Skeletal muscle satellite cell (primary cell): ENCODE results near the gene GJB3. TPM values are rescaled to one million over a fixed set of nuclear protein-coding genes. Genes with fewer than 3 reads are reported as not detected.
"Not testable (repeated sequence)": the region's sequence is repeated elsewhere in the genome, so short reads cannot be mapped to it uniquely, and the experiment has no call there.

Experiments used
- H3K27me3 ChIP-seq: 2 replicates; pipeline ENCODE4 v1.7.0; 2013; ENCODE audit warnings: low read length; ENCODE audit not compliant: control insufficient read depth, insufficient read depth
- H3K36me3 ChIP-seq: 2 replicates; pipeline ENCODE4 v1.7.0; 2013; ENCODE audit warnings: mild to moderate bottlenecking, control low read depth, low read length; ENCODE audit not compliant: insufficient read depth
- H3K4me1 ChIP-seq: 2 replicates; pipeline ENCODE4 v1.7.0; 2013; ENCODE audit warnings: low read length; ENCODE audit not compliant: control insufficient read depth, insufficient read depth
- H3K4me2 ChIP-seq: 2 replicates; pipeline ENCODE4 v1.7.0; 2013; ENCODE audit warnings: mild to moderate bottlenecking, low read length
- H3K4me3 ChIP-seq: 2 replicates; pipeline ENCODE4 v1.7.0; 2013; ENCODE audit warnings: low read length
- H3K9ac ChIP-seq: 2 replicates; pipeline ENCODE4 v1.7.0; 2013; ENCODE audit warnings: mild to moderate bottlenecking, low read depth, low read length, moderate library complexity
- H3K9me3 ChIP-seq: replicated peaks from 2 replicates; pipeline ENCODE4 v1.7.0; 2013; ENCODE audit warnings: mild to moderate bottlenecking, control low read depth, low read length
- total RNA-seq: library from RNA; depleted of rRNA; stranded (reverse); fragments of >200 nt; gene quantifications from 2 replicates; pipeline ENCODE4 v1.2.3, GENCODE V29; 2012; rRNA removed

The GJB3 gene
- not detected in 2 replicates for total RNA-seq

DNA sequence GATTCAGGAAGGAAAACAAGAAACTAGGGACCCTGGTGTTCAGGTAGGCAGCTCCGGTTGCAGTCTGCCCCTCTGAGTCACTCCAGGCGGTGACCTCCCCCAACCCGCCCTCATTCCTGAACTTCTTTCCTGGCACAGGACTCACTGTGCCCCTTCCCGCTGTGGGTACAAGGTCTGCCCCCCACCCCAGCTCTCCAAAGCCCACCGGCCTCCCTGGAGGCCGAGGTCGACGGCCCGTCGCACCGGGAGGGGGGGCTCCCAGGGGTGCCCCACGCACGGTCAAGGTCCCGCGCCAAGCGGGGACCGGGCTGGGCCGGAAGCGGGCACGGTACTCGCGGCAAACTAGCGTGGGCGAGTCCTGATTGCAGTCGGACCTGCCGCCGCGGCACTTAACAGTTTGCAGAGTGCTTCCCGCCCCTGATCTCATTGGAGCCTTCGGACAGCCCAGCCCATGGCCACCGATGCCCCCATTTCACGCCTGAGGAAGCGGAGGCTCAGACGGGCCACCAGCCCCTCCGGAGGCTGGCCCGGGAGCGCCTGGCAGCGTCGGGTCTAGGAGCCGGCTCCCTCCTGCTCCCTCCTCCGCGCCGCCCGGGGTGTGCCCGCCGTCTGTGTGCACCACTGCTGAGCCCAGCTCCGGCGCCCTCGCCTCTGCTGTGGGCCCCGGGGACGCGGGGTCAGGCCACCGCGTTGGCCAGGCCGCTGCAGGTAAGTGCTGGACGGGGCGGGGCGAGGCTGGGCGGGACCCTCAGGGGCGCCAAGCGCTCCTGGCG lies at the start of gene GJB3:
GJB3 (plus strand) TSS at position 144 of the 773 bp plus-strand sequence. CDS start 3,549 bp downstream, outside the sequence.
- no peaks in the 10 kb centered on the region for H3K36me3 ChIP-seq
- peaks cover 49% of the 10 kb centered on the region for H3K27me3 ChIP-seq
- no peak within 1 kb of the TSS for H3K9ac ChIP-seq
- peak within 1 kb of the TSS; percentile 57 for H3K4me3 ChIP-seq
- peaks cover 17% of the 10 kb centered on the region for H3K4me1 ChIP-seq
- peak within 1 kb of the TSS; percentile 74 for H3K4me2 ChIP-seq
- no peaks in the 10 kb centered on the region for H3K9me3 ChIP-seq

DNA sequence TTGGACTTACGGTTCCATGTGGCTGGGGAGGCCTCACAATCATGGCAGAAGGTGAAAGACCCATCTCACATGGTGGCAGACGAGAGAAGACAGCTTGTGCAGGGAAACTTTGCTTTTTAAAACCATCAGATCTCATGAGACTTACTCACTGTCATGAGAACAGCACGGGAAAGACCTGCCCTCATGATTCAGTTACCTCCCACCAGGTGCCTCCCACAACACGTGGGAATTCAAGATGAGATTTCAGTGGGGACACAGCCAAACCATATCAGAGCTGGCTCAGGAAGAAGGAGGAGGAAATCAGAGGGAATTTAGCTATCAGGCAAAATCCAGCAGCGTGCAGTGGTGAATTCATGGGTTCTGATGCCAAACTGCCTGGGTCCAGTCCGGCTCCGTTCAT lies 48.2 kb upstream of the GJB3 start:
- not testable (repeated sequence) for H3K4me1 ChIP-seq, H3K27me3 ChIP-seq, H3K9me3 ChIP-seq, H3K4me3 ChIP-seq, H3K36me3 ChIP-seq, H3K9ac ChIP-seq, H3K4me2 ChIP-seq

GRCh38 chr1:34736692-34737091 lies 44.3 kb upstream of the GJB3 start:
- Histone ChIP-seq H3K4me1 (no peaks in the 10 kb centered on the region), H3K27me3 (peaks cover 8% of the 10 kb centered on the region), H3K4me2 (no peak overlapping the region), H3K36me3 (no peaks in the 10 kb centered on the region), H3K4me3 (no peak overlapping the region), H3K9ac (no peak overlapping the region), H3K9me3 (no peaks in the 10 kb centered on the region)

GRCh38 chr1:34737236-34737635 lies 43.8 kb upstream of the GJB3 start:
- H3K4me3 ChIP-seq = not testable (repeated sequence)
- H3K27me3 ChIP-seq = peaks cover 10% of the 10 kb centered on the region

DNA sequence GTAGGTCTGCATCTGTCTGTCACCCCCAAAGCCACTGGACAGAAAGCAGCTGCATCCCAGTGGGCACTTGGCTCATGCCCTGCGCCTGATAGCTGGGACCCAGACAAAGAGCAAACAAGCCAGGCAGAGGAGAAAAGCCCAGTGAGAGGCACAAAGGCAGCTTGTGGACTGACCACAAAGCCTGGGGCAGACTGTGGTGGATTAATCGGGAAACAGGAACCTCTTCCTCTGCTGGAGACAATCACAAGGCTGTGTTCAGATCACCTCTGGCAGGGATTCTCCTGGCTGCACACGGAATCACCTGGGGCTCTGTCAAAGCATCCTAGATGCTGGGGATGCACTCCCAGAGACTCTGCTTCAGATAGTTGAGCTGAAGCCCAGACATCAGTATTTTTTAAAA lies 41.4 kb upstream of the GJB3 start:
- Histone ChIP-seq H3K4me3 (no peak overlapping the region), H3K36me3 (no peaks in the 10 kb centered on the region), H3K4me1 (no peaks in the 10 kb centered on the region), H3K27me3 (peaks cover 11% of the 10 kb centered on the region), H3K9me3 (no peaks in the 10 kb centered on the region), H3K9ac (no peak overlapping the region), H3K4me2 (no peak overlapping the region)

More at GRCh38 chr1:34737236-34737635, 43.8 kb upstream of the GJB3 start:
- not testable (repeated sequence) for H3K4me2 ChIP-seq, H3K36me3 ChIP-seq, H3K9ac ChIP-seq, H3K9me3 ChIP-seq, H3K4me1 ChIP-seq

DNA sequence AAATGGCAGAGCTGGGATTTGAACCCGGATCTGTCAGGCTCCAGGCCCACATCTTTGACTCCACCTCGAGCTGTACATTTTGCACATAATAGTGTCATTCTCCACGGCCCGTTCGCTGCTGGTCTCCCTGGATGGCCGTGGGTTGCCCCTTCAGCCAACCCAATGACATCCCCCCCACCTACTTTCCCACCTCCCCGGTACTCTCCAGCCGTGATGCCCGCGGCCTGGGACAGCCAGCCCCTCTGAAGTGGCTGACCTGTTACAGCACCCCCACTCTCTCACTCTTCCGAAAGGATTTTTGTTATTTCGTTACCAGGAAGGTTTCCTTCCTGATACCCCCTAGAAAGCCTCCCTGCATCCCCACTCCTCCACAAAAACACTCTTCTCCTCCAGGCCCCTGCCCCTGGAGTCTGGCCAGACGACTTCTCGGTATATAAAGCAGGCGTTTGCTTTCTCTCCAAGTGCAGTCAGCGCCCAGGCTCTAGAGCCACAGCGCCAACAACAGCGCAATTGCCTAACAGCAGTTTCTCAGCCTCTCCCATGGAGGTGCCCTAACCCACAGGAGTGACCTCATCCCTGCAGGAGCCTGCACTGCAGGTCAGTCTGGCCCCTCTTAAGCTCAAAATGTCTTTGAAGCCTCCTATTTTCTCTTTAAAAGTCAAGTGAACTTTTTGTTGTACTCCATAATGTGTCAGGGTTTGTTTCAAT lies 40.7 kb upstream of the GJB3 start:
- H3K9me3 ChIP-seq = no peaks in the 10 kb centered on the region
- no peak overlapping the region for H3K4me3 ChIP-seq
- no peak overlapping the region for H3K4me2 ChIP-seq
- no peaks in the 10 kb centered on the region for H3K36me3 ChIP-seq
- H3K9ac ChIP-seq = no peak overlapping the region
- H3K27me3 ChIP-seq = peaks cover 16% of the 10 kb centered on the region
- H3K4me1 ChIP-seq = no peaks in the 10 kb centered on the region

GRCh38 chr1:34742667-34743270 lies 38.2 kb upstream of the GJB3 start:
- Histone ChIP-seq H3K9me3 (no peaks in the 10 kb centered on the region), H3K27me3 (peaks cover 18% of the 10 kb centered on the region), H3K36me3 (no peaks in the 10 kb centered on the region), H3K9ac (no peak overlapping the region), H3K4me1 (no peaks in the 10 kb centered on the region), H3K4me3 (no peak overlapping the region), H3K4me2 (no peak overlapping the region)

- H3K9ac ChIP-seq = no peak overlapping the region
- no peaks in the 10 kb centered on the region for H3K4me1 ChIP-seq
- no peak overlapping the region for H3K4me2 ChIP-seq
- no peaks in the 10 kb centered on the region for H3K36me3 ChIP-seq
- peaks cover 18% of the 10 kb centered on the region for H3K27me3 ChIP-seq
- no peak overlapping the region for H3K4me3 ChIP-seq
- no peaks in the 10 kb centered on the region for H3K9me3 ChIP-seq
Measured at GRCh38 chr1:34743775-34744174, 37.2 kb upstream of the GJB3 start.

GRCh38 chr1:34744851-34745250 lies 36.2 kb upstream of the GJB3 start:
- Histone ChIP-seq H3K4me3 (no peak overlapping the region), H3K36me3 (no peaks in the 10 kb centered on the region), H3K4me2 (no peak overlapping the region), H3K9me3 (no peaks in the 10 kb centered on the region), H3K27me3 (peaks cover 18% of the 10 kb centered on the region), H3K4me1 (no peaks in the 10 kb centered on the region), H3K9ac (no peak overlapping the region)

DNA sequence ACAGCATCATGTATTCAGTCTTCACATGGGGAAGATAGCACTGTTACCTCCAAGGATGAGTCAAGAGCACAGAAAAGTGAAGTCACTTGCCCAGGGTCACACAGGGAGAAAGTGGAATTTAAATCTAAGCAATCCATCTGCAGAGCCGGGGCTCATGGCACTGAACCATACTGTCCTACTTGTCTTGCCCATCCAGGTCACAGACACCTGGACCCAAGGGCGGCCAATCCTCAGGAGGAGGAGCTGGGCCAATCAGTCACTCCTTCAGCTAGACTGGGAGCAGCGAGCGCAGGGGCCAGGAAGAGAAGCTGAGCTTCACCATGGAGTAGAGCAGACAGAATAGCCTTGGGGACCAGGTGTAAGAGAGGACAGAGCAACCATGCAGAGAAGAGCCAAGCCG lies 35.3 kb upstream of the GJB3 start:
- H3K4me2 ChIP-seq = no peak overlapping the region
- H3K27me3 ChIP-seq = peaks cover 13% of the 10 kb centered on the region
- H3K36me3 ChIP-seq = no peaks in the 10 kb centered on the region
- H3K9me3 ChIP-seq = no peaks in the 10 kb centered on the region
- H3K9ac ChIP-seq = no peak overlapping the region
- H3K4me1 ChIP-seq = no peaks in the 10 kb centered on the region
- H3K4me3 ChIP-seq = no peak overlapping the region

DNA sequence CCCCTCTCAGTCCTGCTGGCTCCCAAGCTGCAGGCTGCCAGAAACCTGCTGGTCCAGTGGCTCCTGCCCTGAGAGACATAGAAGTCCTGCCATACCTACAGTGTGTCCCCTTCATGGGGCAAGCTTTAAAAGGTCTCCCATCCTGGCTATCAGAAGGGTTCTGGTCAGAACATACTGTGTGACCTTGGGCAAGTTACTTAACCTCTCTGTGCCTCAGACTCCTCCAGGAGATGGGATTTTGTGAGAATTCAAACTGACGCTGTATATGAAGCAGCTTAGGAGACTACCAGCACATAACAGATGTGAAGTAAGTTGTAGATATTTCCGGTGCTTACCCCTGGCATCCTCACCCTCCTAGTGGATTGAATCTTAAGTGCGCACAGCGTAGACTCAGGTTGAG lies 34.9 kb upstream of the GJB3 start:
- peaks cover 11% of the 10 kb centered on the region for H3K27me3 ChIP-seq
- no peaks in the 10 kb centered on the region for H3K36me3 ChIP-seq
- no peak overlapping the region for H3K4me2 ChIP-seq
- no peak overlapping the region for H3K9ac ChIP-seq
- H3K9me3 ChIP-seq = no peaks in the 10 kb centered on the region
- H3K4me1 ChIP-seq = no peaks in the 10 kb centered on the region
- H3K4me3 ChIP-seq = no peak overlapping the region
